LNCAP (cell line): ENCODE data around the gene ZBTB24.

Source experiments
- TF ChIP-seq, protein P1 (sequence below): fragments of 450-650 bp; IDR thresholded peaks from 2 replicates; pipeline ENCODE4 v1.5.1; 2017; ENCODE audit warnings: mild to moderate bottlenecking

Gene ZBTB24

DNA sequence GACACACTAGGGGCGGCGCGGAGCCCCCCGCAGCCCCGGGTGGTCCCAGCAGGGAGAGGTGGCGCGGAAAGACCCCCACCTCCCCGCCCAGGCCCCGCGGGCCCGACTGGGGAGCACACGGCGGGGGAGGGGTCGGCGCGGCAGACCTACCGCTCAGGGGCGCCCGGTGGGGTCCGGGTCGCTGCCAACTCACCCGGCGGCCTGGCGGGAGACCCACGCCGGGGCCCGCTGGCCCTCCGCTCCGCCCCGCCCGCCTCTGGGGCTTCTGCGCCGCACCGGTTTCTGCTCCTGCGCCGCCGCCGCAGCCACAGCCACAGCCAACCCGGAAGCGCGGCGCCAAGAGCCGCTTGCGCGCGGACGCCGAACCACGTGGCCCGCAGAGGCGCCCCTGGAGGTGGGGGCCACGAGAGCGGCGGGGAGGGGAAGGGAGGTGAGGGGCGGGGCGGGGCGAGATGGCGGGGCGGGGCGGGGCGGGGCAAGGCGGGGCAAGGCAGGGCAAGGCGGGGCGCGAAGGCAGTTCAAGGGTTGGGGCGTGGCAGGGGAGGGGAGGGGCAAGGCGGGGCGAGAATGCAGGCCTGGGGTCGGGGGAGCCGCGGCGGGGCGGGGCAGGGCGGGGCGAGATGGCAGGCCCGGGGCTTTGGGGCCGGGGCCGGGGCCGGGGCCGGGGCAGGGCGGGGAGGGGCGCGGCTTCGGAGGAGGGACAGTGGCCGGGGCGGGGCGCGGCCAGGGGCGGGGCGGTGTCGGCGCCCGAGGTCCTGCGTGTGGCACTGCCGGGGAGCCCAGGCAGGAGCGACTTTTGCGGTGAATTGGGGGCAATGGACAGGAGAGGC lies at the start of gene ZBTB24:
Gene ZBTB24 (minus strand): TSS at position 315 of the 830 bp plus-strand sequence. CDS start 1,193 bp downstream, outside the sequence.
- TF ChIP-seq, protein P1, sequence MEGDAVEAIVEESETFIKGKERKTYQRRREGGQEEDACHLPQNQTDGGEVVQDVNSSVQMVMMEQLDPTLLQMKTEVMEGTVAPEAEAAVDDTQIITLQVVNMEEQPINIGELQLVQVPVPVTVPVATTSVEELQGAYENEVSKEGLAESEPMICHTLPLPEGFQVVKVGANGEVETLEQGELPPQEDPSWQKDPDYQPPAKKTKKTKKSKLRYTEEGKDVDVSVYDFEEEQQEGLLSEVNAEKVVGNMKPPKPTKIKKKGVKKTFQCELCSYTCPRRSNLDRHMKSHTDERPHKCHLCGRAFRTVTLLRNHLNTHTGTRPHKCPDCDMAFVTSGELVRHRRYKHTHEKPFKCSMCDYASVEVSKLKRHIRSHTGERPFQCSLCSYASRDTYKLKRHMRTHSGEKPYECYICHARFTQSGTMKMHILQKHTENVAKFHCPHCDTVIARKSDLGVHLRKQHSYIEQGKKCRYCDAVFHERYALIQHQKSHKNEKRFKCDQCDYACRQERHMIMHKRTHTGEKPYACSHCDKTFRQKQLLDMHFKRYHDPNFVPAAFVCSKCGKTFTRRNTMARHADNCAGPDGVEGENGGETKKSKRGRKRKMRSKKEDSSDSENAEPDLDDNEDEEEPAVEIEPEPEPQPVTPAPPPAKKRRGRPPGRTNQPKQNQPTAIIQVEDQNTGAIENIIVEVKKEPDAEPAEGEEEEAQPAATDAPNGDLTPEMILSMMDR: no peak

DNA sequence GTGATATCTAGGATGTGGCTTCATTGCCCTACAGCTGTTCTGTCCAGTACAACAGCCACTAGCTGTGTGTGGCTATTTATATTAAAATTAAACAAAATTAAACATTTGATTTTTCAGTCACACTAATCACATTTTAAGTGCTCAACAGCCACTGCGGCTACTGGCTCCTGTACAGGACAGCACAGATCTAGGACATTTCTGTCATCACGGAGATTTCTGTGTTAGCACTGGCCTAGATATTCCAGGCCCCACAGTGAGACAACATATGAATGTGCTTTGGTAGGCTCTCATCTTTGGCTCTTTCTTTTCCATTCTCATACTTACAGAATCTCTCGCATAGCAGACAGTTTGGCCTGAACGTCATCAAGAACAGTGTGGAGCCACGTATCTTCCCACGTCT lies 48.4 kb upstream of the ZBTB24 start:
- TF ChIP-seq, protein P1: no peak

GRCh38 chr6:109527989-109528388 lies 45.0 kb upstream of the ZBTB24 start:
- TF ChIP-seq, protein P1: no peak

DNA sequence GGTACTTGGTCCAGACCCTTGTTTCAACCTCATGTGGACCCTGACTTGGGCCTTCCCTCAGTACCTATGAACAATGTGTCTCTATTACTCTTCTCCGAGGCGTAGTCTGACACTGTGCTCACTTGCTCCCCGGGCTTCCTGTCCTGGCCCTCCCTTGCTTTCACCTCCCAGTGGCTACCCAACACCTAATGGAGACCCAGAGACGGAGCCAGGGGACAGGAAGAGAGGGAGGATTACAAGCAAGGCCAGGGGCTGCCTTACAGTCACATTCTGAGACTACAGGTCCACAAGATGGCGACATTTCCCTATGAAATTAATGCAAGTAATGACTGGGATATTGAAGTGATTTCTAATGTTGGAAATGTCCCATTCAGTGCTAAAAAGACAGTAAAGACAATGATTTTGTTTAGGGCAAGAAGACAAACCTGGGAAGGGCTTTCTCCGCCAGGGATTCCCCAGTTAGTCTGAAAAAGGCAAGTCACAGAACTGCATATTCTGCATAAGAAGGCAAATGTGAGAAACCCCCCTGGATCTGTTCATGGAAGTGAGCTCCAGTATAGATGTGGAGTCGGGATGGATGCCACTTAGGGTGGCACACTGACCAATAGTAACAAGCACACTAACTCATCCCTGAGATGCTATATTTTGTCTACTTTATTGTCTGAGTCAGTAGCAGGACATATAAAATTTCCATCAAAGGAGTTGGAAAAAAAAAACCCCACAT lies 44.0 kb upstream of the ZBTB24 start:
- TF ChIP-seq, protein P1: peak; percentile 76

GRCh38 chr6:109524129-109524528 lies 41.1 kb upstream of the ZBTB24 start:
- TF ChIP-seq, protein P1: no peak

GRCh38 chr6:109523478-109523877 lies 40.5 kb upstream of the ZBTB24 start:
- TF ChIP-seq, protein P1: no peak

GRCh38 chr6:109521080-109521479 lies 38.1 kb upstream of the ZBTB24 start:
- TF ChIP-seq, protein P1: no peak
